GM12878 (cell line): Measurements from ENCODE around the gene AGBL4. TPM values are rescaled to one million over a fixed set of nuclear protein-coding genes. Genes with fewer than 3 reads are reported as not detected.

Experiments
- ATAC-seq: fragments of 200-7000 bp; cut with Tn5 transposase; 3 replicates; pipeline ENCODE4 v1.9.1; 2020; ENCODE audit warnings: mild to moderate bottlenecking, moderate library complexity
- BruUV-seq: library from RNA; stranded (reverse); fragments of 400-500 nt; replicated peaks from 2 replicates; lab custom pipeline; 2021; lab: Mats Ljungman, UMichigan
- CTCF ChIA-PET: fragments of 300-600 bp; sonication (Branson Sonifier 250); formaldehyde crosslinking; extraction: SDS; loops from one replicate; lab custom pipeline; 2021; ENCODE audit warnings: inconsistent platforms; lab: Yijun Ruan, JAX
- POLR2A ChIA-PET: fragments of 350-600 bp; formaldehyde crosslinking; extraction: SDS; loops from one replicate; lab custom pipeline; 2021; ENCODE audit warnings: inconsistent platforms; lab: Charles Lee
- RAD21 ChIA-PET: fragments of 300-600 bp; sonication (Branson Sonifier 250); formaldehyde crosslinking; loops from one replicate; lab custom pipeline; 2023; ENCODE audit warnings: antibody characterized with exemption; ENCODE audit not compliant: unreplicated experiment; lab: Charles Lee
- SMC1A ChIA-PET: fragments of 300-600 bp; sonication (Branson Sonifier 250); formaldehyde crosslinking; loops from one replicate; lab custom pipeline; 2023; ENCODE audit not compliant: unreplicated experiment, uncharacterized antibody; lab: Charles Lee
- DNase-seq: peaks from one replicate; pipeline ENCODE4 v3.0.0-alpha.2; 2011; ENCODE audit warnings: low read depth, low spot score
- FAIRE-seq: peaks from 3 replicates; lab custom pipeline; 2011; peaks lifted over from hg19 to GRCh38; lab: Jason Lieb, UNC
- H2AFZ ChIP-seq: 2 replicates; pipeline ENCODE4 v1.6.0; 2011; ENCODE audit warnings: low read depth, low read length, control low read depth; ENCODE audit not compliant: control insufficient read depth
- H3K27ac ChIP-seq: 2 replicates; pipeline ENCODE4 v1.5.1; 2011; ENCODE audit warnings: control low read depth; ENCODE audit not compliant: control insufficient read depth, insufficient read depth
- H3K27me3 ChIP-seq, 2 experiments: replicated peaks in 1 of 2; 2 replicates each; pipeline versions ENCODE4 v1.6.0 to v1.6.1; 2011; ENCODE audit warnings: low read length in 1 of 2; ENCODE audit not compliant: control insufficient read depth in 2 of 2, insufficient read depth in 2 of 2
- H3K36me3 ChIP-seq, 2 experiments: 2 replicates each; pipeline ENCODE4 v1.5.1; 2011; ENCODE audit warnings: low read length in 1 of 2; ENCODE audit not compliant: control insufficient read depth in 2 of 2, insufficient read depth in 2 of 2
- H3K4me1 ChIP-seq: 2 replicates; pipeline ENCODE4 v1.6.1; 2011; ENCODE audit warnings: mild to moderate bottlenecking, low read length, moderate library complexity, mixed read lengths; ENCODE audit not compliant: control insufficient read depth, insufficient read depth
- H3K4me2 ChIP-seq: 2 replicates; pipeline ENCODE4 v1.6.0; 2011; ENCODE audit warnings: control low read depth; ENCODE audit not compliant: control insufficient read depth, insufficient read depth
- H3K4me3 ChIP-seq: fragments of 200-600 bp; sonication (generic); 2 replicates; pipeline ENCODE4 v1.5.1; 2016
- H3K79me2 ChIP-seq: 2 replicates; pipeline ENCODE4 v1.6.0; 2011; ENCODE audit warnings: low read length; ENCODE audit not compliant: control insufficient read depth, insufficient read depth
- H3K9ac ChIP-seq: 2 replicates; pipeline ENCODE4 v1.8.0; 2011; ENCODE audit warnings: low read length, control low read depth, mixed read lengths; ENCODE audit not compliant: control insufficient read depth, insufficient read depth
- H3K9me3 ChIP-seq: replicated peaks from 3 replicates; pipeline ENCODE4 v1.5.1; 2011; ENCODE audit warnings: mild to moderate bottlenecking, low read length; ENCODE audit not compliant: control insufficient read depth, insufficient read depth
- H4K20me1 ChIP-seq: 2 replicates; pipeline ENCODE4 v1.6.0; 2011; ENCODE audit not compliant: control insufficient read depth, insufficient read depth
- CHD1 ChIP-seq: IDR thresholded peaks from 2 replicates; pipeline ENCODE4 v1.6.1; 2012; ENCODE audit warnings: low read depth, low read length, improper control_type of control experiment
- FOXM1 ChIP-seq: IDR thresholded peaks from 2 replicates; pipeline ENCODE4 v1.6.1; 2012; ENCODE audit warnings: low read depth, mild to moderate bottlenecking, inconsistent platforms, low read length, moderate library complexity
- GATAD2B ChIP-seq: fragments of 450-650 bp; conservative IDR thresholded peaks from 2 replicates; pipeline ENCODE4 v1.6.1; 2017; ENCODE audit warnings: low read depth, mild to moderate bottlenecking, moderate library complexity
- KAT2A ChIP-seq: conservative IDR thresholded peaks from 2 replicates; pipeline ENCODE4 v1.6.1; 2011; ENCODE audit warnings: low read depth, low read length; ENCODE audit not compliant: control insufficient read depth
- MXI1 ChIP-seq: fragments of 150-350 bp; IDR thresholded peaks from 2 replicates; pipeline ENCODE4 v1.6.1; 2011; ENCODE audit warnings: low read depth, mild to moderate bottlenecking, inconsistent platforms, low read length, improper control_type of control experiment
- POLR2AphosphoS5 ChIP-seq: IDR thresholded peaks from 2 replicates; pipeline ENCODE4 v1.6.1; 2011; ENCODE audit warnings: mild to moderate bottlenecking, low read length, inconsistent platforms
- SRF ChIP-seq, 2 experiments: IDR thresholded peaks; 2 replicates each; pipeline ENCODE4 v1.6.1; 2011; ENCODE audit warnings: low read depth in 2 of 2, low read length in 2 of 2, mild to moderate bottlenecking in 1 of 2, moderate library complexity in 1 of 2
- ZNF384 ChIP-seq: IDR thresholded peaks from 2 replicates; pipeline ENCODE4 v1.6.1; 2012; ENCODE audit warnings: low read depth, mild to moderate bottlenecking, low read length, improper control_type of control experiment, borderline replicate concordance
- WGBS: methylation state at CpG from one replicate; pipeline ENCODE4 v1.1.6; 2016; ENCODE audit warnings: low lambda C conversion rate; ENCODE audit not compliant: insufficient replicate concordance, insufficient coverage; ENCODE audit errors: missing lambda C conversion rate; 5-methylcytosine and 5-hydroxymethylcytosine counted together
- in situ Hi-C: fragments of 300-500 bp; cut with MboI; formaldehyde crosslinking; loops from 9 replicates; pipeline ENCODE4 v1.14.3; 2018; ENCODE audit warnings: mixed read lengths
- intact Hi-C: fragments of 100-400 bp; cut with micrococcal nuclease; formaldehyde crosslinking; loops from one replicate; pipeline ENCODE4 v1.14.2; 2022; ENCODE audit not compliant: unreplicated experiment
- polyA plus RNA-seq, 11 experiments: library from polyadenylated mRNA; depleted of rRNA in 4 of 11; unstranded in 6 of 11; stranded (reverse) in 5 of 11; fragments of >200 nt; fragmentation: Nextera tagmentation in 4 of 11; fragmentation: Illumina TruSeq in 1 of 11; extraction: Ambion mirVana in 4 of 11; extraction: Trizol in 1 of 11; gene quantifications; 1 replicate in 1 of 11; 2 replicates in 10 of 11; pipeline versions ENCODE4 v1.2.1 to v1.2.3, GENCODE V29; 2011 to 2016; ENCODE audit warnings: inconsistent platforms in 2 of 11, missing spikeins in 2 of 11, low read depth in 1 of 11
- total RNA-seq, 4 experiments: library from RNA; depleted of rRNA in 3 of 4; stranded (reverse); fragments of >200 nt in 3 of 4; fragmentation: Illumina TruSeq in 1 of 4; extraction: Trizol in 1 of 4; gene quantifications; 2 replicates each; pipeline versions ENCODE4 v1.2.1 to v1.2.3, GENCODE V29; 2013 to 2021
- TF ChIP-seq, protein P1 (sequence below): fragments of 150-350 bp; IDR thresholded peaks from 2 replicates; pipeline ENCODE4 v1.6.1; 2014; ENCODE audit warnings: mild to moderate bottlenecking, low read depth, low read length
- TF ChIP-seq, protein P2 (sequence below): fragments of 450-650 bp; IDR thresholded peaks from 2 replicates; pipeline ENCODE4 v1.6.1; 2014; ENCODE audit warnings: mild to moderate bottlenecking
- TF ChIP-seq, protein P3 (sequence below): fragments of 150-350 bp; IDR thresholded peaks from 2 replicates; pipeline ENCODE4 v1.6.1; 2016; ENCODE audit warnings: low read depth, low read length

The AGBL4 gene
- total and polyA plus RNA-seq, 10 of the 15 experiments (the other 5 are each of a cell fraction or from before 2014, with no cell fraction given): 0.31 TPM; not detected in 9

DNA sequence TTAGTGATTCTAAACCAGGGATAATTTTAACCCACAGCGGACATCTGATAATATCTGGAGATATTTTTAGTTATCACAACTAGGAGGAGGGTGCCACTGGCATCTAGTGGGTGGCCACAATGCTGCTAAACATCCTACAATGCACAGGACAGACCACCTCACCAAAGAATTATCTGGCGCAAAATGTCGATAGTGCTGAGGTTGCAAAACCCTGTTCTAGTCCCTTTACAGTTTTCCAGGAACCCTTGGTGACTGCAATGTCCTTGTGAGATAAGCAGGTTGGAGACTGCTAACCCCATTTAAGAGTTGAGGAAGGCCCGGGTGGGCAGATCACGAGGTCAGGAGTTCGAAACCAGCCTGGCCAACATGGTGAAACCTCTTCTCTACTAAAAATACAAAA is 1083.9 kb downstream of the AGBL4 start:
- H3K9ac ChIP-seq: no peak overlapping the region
- H3K4me1 ChIP-seq: no peaks in the 10 kb centered on the region
- 45% methylated on average over 6 of the region's 6 CpGs for WGBS
- H3K27ac ChIP-seq: no peak overlapping the region
- TF ChIP-seq ZNF384 (no peak), GATAD2B (no peak), MXI1 (no peak)
- TF ChIP-seq, protein P1, sequence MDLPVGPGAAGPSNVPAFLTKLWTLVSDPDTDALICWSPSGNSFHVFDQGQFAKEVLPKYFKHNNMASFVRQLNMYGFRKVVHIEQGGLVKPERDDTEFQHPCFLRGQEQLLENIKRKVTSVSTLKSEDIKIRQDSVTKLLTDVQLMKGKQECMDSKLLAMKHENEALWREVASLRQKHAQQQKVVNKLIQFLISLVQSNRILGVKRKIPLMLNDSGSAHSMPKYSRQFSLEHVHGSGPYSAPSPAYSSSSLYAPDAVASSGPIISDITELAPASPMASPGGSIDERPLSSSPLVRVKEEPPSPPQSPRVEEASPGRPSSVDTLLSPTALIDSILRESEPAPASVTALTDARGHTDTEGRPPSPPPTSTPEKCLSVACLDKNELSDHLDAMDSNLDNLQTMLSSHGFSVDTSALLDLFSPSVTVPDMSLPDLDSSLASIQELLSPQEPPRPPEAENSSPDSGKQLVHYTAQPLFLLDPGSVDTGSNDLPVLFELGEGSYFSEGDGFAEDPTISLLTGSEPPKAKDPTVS: no peak
- POLR2A ChIA-PET: no interaction called here
- SMC1A ChIA-PET: no interaction called here
- FAIRE-seq (no peak), DNase-seq (no peak), ATAC-seq (no peak)
- RAD21 ChIA-PET: no interaction called here
- no peak overlapping the region for H3K4me2 ChIP-seq
- no peaks in the 10 kb centered on the region for H3K27me3 ChIP-seq
- in situ Hi-C loops (no loop called here), intact Hi-C loops (no loop called here)
- no peak overlapping the region for H2AFZ ChIP-seq
- CTCF ChIA-PET: no interaction called here
- H3K36me3 ChIP-seq: no peaks in the 10 kb centered on the region
- H3K4me3 ChIP-seq: no peak overlapping the region
- H4K20me1 ChIP-seq: no peaks in the 10 kb centered on the region
- no peaks in the 10 kb centered on the region for H3K79me2 ChIP-seq
- no peaks in the 10 kb centered on the region for H3K9me3 ChIP-seq
- BruUV-seq: no TSS peak

DNA sequence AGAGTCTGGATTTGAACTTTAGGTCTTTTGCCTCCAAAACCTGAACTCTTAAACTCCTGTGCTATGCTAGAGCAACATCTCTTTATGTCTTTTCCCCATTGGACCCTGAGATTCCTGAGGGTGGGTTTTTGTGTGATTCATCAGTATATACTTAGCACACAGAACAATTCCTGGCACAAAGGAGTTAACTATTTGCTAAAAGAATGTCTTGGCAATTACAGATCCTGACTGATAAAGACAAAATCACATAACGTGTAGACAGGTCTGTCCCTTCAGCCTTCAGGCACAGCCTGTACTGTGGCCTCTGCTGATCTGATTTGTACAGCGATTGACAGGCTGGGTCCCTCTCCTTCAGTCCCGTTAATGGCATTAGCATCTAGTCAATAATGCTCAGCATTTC is 1084.7 kb downstream of the AGBL4 start:
- in situ Hi-C loops: no loop called here
- BruUV-seq: no TSS peak
- POLR2A ChIA-PET: no interaction called here
- TF ChIP-seq POLR2AphosphoS5: no peak
- TF ChIP-seq CHD1: no peak
- TF ChIP-seq SRF (IDR thresholded peaks at IDR 0.05; ENCODE audit: low read depth in 2 of 2, low read length in 2 of 2): no peak
- no peak for TF ChIP-seq FOXM1
- TF ChIP-seq, protein P2, sequence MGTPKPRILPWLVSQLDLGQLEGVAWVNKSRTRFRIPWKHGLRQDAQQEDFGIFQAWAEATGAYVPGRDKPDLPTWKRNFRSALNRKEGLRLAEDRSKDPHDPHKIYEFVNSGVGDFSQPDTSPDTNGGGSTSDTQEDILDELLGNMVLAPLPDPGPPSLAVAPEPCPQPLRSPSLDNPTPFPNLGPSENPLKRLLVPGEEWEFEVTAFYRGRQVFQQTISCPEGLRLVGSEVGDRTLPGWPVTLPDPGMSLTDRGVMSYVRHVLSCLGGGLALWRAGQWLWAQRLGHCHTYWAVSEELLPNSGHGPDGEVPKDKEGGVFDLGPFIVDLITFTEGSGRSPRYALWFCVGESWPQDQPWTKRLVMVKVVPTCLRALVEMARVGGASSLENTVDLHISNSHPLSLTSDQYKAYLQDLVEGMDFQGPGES: no peak
- TF ChIP-seq, protein P3, sequence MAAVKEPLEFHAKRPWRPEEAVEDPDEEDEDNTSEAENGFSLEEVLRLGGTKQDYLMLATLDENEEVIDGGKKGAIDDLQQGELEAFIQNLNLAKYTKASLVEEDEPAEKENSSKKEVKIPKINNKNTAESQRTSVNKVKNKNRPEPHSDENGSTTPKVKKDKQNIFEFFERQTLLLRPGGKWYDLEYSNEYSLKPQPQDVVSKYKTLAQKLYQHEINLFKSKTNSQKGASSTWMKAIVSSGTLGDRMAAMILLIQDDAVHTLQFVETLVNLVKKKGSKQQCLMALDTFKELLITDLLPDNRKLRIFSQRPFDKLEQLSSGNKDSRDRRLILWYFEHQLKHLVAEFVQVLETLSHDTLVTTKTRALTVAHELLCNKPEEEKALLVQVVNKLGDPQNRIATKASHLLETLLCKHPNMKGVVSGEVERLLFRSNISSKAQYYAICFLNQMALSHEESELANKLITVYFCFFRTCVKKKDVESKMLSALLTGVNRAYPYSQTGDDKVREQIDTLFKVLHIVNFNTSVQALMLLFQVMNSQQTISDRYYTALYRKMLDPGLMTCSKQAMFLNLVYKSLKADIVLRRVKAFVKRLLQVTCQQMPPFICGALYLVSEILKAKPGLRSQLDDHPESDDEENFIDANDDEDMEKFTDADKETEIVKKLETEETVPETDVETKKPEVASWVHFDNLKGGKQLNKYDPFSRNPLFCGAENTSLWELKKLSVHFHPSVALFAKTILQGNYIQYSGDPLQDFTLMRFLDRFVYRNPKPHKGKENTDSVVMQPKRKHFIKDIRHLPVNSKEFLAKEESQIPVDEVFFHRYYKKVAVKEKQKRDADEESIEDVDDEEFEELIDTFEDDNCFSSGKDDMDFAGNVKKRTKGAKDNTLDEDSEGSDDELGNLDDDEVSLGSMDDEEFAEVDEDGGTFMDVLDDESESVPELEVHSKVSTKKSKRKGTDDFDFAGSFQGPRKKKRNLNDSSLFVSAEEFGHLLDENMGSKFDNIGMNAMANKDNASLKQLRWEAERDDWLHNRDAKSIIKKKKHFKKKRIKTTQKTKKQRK: no peak
- no peak for TF ChIP-seq KAT2A

More for the DNA sequence above, 1084.7 kb downstream of the AGBL4 start:
- Histone ChIP-seq H3K4me1 (no peaks in the 10 kb centered on the region), H3K4me3 (no peak overlapping the region), H3K4me2 (no peak overlapping the region), H3K79me2 (no peaks in the 10 kb centered on the region), H3K9me3 (no peaks in the 10 kb centered on the region), H3K36me3 (no peaks in the 10 kb centered on the region), H3K27ac (no peak overlapping the region), H3K9ac (no peak overlapping the region), H3K27me3 (no peaks in the 10 kb centered on the region), H4K20me1 (no peaks in the 10 kb centered on the region), H2AFZ (no peak overlapping the region)
- RAD21 ChIA-PET: no interaction called here
- ATAC-seq (no peak), FAIRE-seq (no peak), DNase-seq (no peak)
- 20% methylated on average over 3 of the region's 3 CpGs for whole genome bisulfite sequencing
- intact Hi-C loops: no loop called here
- SMC1A ChIA-PET: no interaction called here
- CTCF ChIA-PET: no interaction called here
